ENCODE measurements around the gene HNRNPDL. TPM values are rescaled to one million over a fixed set of nuclear protein-coding genes. Genes with fewer than 3 reads are reported as not detected.

The HNRNPDL gene
- total and polyA plus RNA-seq, 2 experiments from 2014 or later = 132 to 150 TPM

DNA sequence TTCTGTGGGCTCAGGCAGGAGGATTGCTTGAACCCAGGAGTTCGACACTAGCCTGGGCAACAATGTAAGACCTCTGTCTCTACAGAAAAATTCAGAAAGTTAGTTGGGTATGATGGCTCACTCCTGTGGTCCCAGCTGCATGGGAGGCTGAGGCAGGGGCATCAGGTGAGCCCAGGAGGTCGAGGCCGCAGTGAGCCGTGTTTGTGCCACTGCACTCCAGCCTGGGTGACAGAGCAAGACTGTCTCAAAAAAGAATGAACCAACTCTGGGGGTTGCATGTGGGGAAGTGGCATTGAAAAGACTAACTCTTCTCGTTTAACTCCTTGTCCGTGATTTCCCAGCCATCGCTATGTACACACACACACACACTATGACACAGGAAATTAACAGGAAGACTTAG is 27.0 kb upstream of the HNRNPDL start:
- 98% methylated on average over 7 of the region's 7 CpGs for WGBS, 2 experiments (ENCODE audit: low coverage in 1 of 2, low lambda C conversion rate in 2 of 2, missing lambda C conversion rate in 2 of 2)
- peaks cover 25% of the 10 kb centered on the region for H3F3A ChIP-seq (ENCODE audit: insufficient read depth)
- H3K27ac ChIP-seq = no peak overlapping the region
- TF ChIP-seq EZH2phosphoT487 (IDR thresholded peaks at IDR 0.05; ENCODE audit: insufficient read depth, low read depth) (no peak), EZH2 (IDR thresholded peaks at IDR 0.05; ENCODE audit: insufficient read depth, poor library complexity, severe bottlenecking) (no peak)
- H3K27me3 ChIP-seq (replicated peaks; ENCODE audit: insufficient read depth) = no peaks in the 10 kb centered on the region
- H4K20me1 ChIP-seq (ENCODE audit: insufficient read depth) = no peaks in the 10 kb centered on the region
- in situ Hi-C loops (cut with MboI) = loop anchor here (25.0 kb wide), 1 partner anchor 805 kb away; no protein-coding TSS in a partner anchor
- H3K9me2 ChIP-seq (ENCODE audit: insufficient read depth) = no peaks in the 10 kb centered on the region
- H2AFZ ChIP-seq = no peak overlapping the region
- peaks cover 24% of the 10 kb centered on the region; the same call in 1 of the 2 replicates for H3K36me3 ChIP-seq (ENCODE audit: low read depth)
- no peak overlapping the region for H3K4me2 ChIP-seq (ENCODE audit: unreplicated experiment)
- H3K4me1 ChIP-seq (ENCODE audit: insufficient read depth) = no peaks in the 10 kb centered on the region
- no peak overlapping the region for H3K4me3 ChIP-seq
- DNase-seq = no peak
- peaks cover 14% of the 10 kb centered on the region; the same call in 1 of the 2 replicates for H3K79me2 ChIP-seq (ENCODE audit: insufficient read depth)
- no peaks in the 10 kb centered on the region for H3K9me3 ChIP-seq (ENCODE audit: low read depth)
- no peak overlapping the region for H3K9ac ChIP-seq

- Histone ChIP-seq H3K9me3 (ENCODE audit: low read depth) (no peaks in the 10 kb centered on the region), H3K4me3 (no peak overlapping the region), H3K36me3 (ENCODE audit: low read depth) (peaks cover 26% of the 10 kb centered on the region; the same call in 1 of the 2 replicates), H3K79me2 (ENCODE audit: insufficient read depth) (peaks cover 42% of the 10 kb centered on the region), H3K9me2 (ENCODE audit: insufficient read depth) (no peaks in the 10 kb centered on the region), H3K9ac (no peak overlapping the region), H3K4me1 (ENCODE audit: insufficient read depth) (no peaks in the 10 kb centered on the region), H2AFZ (no peak overlapping the region), H4K20me1 (ENCODE audit: insufficient read depth) (no peaks in the 10 kb centered on the region), H3K4me2 (ENCODE audit: unreplicated experiment) (no peak overlapping the region), H3K27ac (no peak overlapping the region), H3K27me3 (replicated peaks; ENCODE audit: insufficient read depth) (no peaks in the 10 kb centered on the region), H3F3A (ENCODE audit: insufficient read depth) (no peaks in the 10 kb centered on the region)
- WGBS, 2 experiments (ENCODE audit: low coverage in 1 of 2, low lambda C conversion rate in 2 of 2, missing lambda C conversion rate in 2 of 2) = 95 to 96% methylated on average over 7 of the region's 7 CpGs
- TF ChIP-seq EZH2 (IDR thresholded peaks at IDR 0.05; ENCODE audit: insufficient read depth, poor library complexity, severe bottlenecking) (no peak), EZH2phosphoT487 (IDR thresholded peaks at IDR 0.05; ENCODE audit: insufficient read depth, low read depth) (no peak)
- no peak for DNase-seq
- in situ Hi-C loops (cut with MboI) = loop anchor here (25.0 kb wide), 1 partner anchor 810 kb away; no protein-coding TSS in a partner anchor
These were observed 21.8 kb upstream of the HNRNPDL start for GRCh38 chr4:82452026-82452425.

DNA sequence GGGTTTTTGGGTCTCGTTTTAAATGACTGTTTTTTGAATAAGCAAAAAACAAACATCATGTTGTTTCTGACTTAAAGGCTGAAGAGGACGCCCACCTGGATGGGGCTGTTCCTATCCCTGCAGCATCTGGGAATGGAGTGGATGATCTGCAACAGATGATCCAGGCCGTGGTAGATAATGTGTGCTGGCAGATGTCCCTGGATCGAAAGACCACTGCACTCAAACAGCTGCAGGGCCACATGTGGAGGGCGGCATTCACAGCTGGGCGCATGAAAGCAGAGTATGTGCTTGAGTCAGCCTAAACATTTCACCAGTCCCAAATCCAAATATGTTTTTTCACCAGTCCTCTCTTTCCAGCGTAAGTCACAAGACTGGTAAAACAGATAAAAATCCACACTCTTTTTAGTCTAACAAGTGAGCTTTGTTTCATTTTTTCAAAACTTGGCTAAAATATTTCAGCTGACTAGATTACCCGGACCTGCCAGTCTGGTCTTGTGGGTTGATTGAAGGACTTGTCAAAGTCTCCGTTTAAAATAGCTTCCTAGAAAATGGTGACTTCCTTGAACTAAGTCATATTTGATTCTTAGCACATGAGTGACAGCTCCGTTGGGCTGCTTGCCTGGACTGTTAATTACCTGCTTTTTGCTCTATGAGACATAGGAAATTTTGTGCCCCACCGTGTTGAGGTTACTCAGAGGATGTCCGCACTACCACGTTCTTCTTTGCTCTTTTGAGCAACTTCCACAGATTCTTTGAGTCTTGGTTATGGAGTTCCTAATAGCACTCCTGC is 20.9 kb upstream of the HNRNPDL start:
- Histone ChIP-seq H3K27me3 (replicated peaks; ENCODE audit: insufficient read depth) (no peaks in the 10 kb centered on the region), H3K36me3 (ENCODE audit: low read depth) (peaks cover 18% of the 10 kb centered on the region; the same call in 1 of the 2 replicates), H3K79me2 (ENCODE audit: insufficient read depth) (peaks cover 49% of the 10 kb centered on the region), H3K9ac (no peak overlapping the region), H3K27ac (no peak overlapping the region), H2AFZ (no peak overlapping the region), H3K4me3 (no peak overlapping the region), H3K9me2 (ENCODE audit: insufficient read depth) (no peaks in the 10 kb centered on the region), H3K4me1 (ENCODE audit: insufficient read depth) (no peaks in the 10 kb centered on the region), H3K9me3 (ENCODE audit: low read depth) (no peaks in the 10 kb centered on the region), H3F3A (ENCODE audit: insufficient read depth) (no peaks in the 10 kb centered on the region), H4K20me1 (ENCODE audit: insufficient read depth) (no peaks in the 10 kb centered on the region), H3K4me2 (ENCODE audit: unreplicated experiment) (no peak overlapping the region)
- no peak for DNase-seq
- WGBS, 2 experiments (ENCODE audit: low coverage in 1 of 2, low lambda C conversion rate in 2 of 2, missing lambda C conversion rate in 2 of 2) = 69 to 70% methylated on average over 13 of the region's 13 CpGs
- TF ChIP-seq EZH2phosphoT487 (IDR thresholded peaks at IDR 0.05; ENCODE audit: insufficient read depth, low read depth) = no peak
- TF ChIP-seq EZH2 (IDR thresholded peaks at IDR 0.05; ENCODE audit: insufficient read depth, poor library complexity, severe bottlenecking) = no peak
- in situ Hi-C loops (cut with MboI) = loop anchor here (25.0 kb wide), 1 partner anchor 811 kb away; no protein-coding TSS in a partner anchor

DNA sequence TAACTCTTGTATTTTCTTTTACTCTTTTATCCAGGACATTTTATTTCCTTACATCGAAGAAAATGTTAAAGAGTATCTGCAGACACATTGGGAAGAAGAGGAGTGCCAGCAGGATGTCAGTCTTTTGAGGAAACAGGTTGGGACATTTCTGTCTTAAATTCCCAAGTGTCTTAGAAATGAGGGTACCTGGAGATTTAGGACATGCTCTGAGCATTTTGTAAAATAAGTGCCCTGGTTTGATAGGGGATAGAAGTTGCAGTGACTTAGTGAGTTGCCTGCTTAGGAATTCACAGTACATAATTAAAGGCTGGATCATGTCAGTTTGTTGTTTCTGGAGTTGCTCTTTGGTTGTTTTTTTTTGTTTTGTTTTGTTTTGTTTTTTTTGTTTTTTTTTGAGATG is 17.6 kb upstream of the HNRNPDL start:
- Histone ChIP-seq H3K79me2 (ENCODE audit: insufficient read depth) (peaks cover 73% of the 10 kb centered on the region), H3K4me2 (ENCODE audit: unreplicated experiment) (no peak overlapping the region), H3K27me3 (replicated peaks; ENCODE audit: insufficient read depth) (no peaks in the 10 kb centered on the region), H3K9me3 (ENCODE audit: low read depth) (no peaks in the 10 kb centered on the region), H4K20me1 (ENCODE audit: insufficient read depth) (0 out of 2 replicates have a peak, but pooled peaks cover 5% of the 10 kb centered on the region), H3K9ac (no peak overlapping the region), H3K27ac (no peak overlapping the region), H3K36me3 (ENCODE audit: low read depth) (peaks cover 14% of the 10 kb centered on the region; the same call in 1 of the 2 replicates), H3K4me1 (ENCODE audit: insufficient read depth) (no peaks in the 10 kb centered on the region), H3F3A (ENCODE audit: insufficient read depth) (peaks cover 3% of the 10 kb centered on the region; the same call in 1 of the 2 replicates), H2AFZ (no peak overlapping the region), H3K4me3 (no peak overlapping the region), H3K9me2 (ENCODE audit: insufficient read depth) (no peaks in the 10 kb centered on the region)
- in situ Hi-C loops (cut with MboI) = no loop called here
- TF ChIP-seq EZH2 (IDR thresholded peaks at IDR 0.05; ENCODE audit: insufficient read depth, poor library complexity, severe bottlenecking) = no peak
- no peak for TF ChIP-seq EZH2phosphoT487 (IDR thresholded peaks at IDR 0.05; ENCODE audit: insufficient read depth, low read depth)
- 97 to 100% methylated on average over 1 of the region's 1 CpG for WGBS, 2 experiments (ENCODE audit: low coverage in 1 of 2, low lambda C conversion rate in 2 of 2, missing lambda C conversion rate in 2 of 2)
- no peak for DNase-seq

Measured in GM23248 (cell line).